ENCODE data around the gene SLC35G1.

- TF ChIP-seq POLR2A (IDR thresholded peaks at IDR 0.05) (no peak), CTCF (IDR thresholded peaks at IDR 0.05) (no peak)
Measured at GRCh38 chr10:93917821-93918220, 24.0 kb downstream of the SLC35G1 start.
